Kidney capillary endothelial cell (primary cell): ENCODE results near the gene KLHL40.
A peak's percentile ranks its signal among the peaks of the same experiment; 100 is the strongest.

Experiments used
- DNase-seq: peaks from one replicate; pipeline ENCODE4 v3.0.0-alpha.2; 2018; ENCODE audit warnings: low spot score

The KLHL40 gene

DNA sequence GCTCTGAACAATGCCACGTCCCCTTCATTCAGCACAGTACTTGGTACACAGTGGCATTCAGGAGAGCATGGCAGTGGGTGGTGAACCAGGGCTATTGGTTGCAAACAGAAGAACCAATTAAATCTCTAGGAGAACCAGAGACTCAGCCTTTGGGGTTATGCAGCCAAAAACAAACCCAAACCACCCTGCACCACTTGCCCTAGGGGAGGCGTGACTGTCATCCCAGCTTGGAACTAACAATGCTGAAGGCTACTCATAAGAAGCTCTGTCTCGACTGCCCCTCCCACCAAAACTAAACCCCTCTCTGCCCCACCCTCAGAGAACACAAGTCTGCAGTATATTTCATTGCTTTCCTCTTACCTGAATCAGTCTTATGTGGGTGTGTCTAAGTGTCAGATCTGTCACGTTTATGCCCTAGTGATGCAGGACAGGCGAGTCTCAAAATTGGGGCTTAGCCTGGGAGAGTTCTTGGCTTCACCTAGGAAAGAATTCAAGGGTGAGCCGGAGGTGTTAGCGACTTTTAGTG, 15.2 kb upstream of the KLHL40 start:
- no peak for DNase-seq

- DNase-seq = no peak
Measured at GRCh38 chr3:42670670-42671069, 14.7 kb upstream of the KLHL40 start.

DNA sequence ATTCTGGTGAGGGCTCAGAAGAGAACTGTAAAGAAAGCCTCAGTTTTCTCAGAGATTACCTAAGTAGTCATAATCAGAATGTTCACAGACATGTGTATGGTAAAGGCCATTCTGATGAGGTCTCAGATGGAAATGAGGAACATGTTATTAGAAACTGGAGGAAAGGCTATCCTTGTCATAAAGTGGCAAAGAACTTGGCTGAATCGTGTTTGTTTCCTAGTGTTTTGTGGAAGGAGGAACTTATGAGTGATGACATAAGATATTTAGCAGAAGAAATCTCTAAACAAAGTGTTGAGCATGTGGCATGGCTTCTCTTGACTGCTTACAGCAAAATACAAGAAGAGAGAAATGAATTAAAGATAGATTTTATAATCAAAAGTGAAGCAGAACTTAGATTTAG, 12.8 kb upstream of the KLHL40 start:
- no peak for DNase-seq

DNA sequence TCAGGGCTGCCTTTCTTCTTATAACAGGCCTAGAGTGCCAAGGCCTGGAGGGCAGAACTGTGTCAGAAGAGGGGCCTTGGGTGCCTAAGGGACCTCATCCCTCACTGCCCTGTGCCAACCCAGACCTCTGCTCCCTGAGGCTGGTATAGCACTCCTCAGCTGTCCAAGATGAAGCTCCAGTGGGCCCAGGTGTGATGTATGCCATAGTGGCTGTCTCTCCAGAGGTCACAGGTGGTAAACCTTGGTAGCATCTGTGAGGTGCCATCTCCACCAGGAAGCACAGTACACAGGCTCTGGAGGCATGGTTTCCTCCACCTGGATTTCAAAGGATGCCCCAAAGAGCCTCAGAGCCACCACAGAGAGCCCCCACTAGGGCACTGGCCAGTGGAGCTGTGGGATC, 12.3 kb upstream of the KLHL40 start:
- no peak for DNase-seq

GRCh38 chr3:42674146-42674545, 11.2 kb upstream of the KLHL40 start:
- no peak for DNase-seq

DNA sequence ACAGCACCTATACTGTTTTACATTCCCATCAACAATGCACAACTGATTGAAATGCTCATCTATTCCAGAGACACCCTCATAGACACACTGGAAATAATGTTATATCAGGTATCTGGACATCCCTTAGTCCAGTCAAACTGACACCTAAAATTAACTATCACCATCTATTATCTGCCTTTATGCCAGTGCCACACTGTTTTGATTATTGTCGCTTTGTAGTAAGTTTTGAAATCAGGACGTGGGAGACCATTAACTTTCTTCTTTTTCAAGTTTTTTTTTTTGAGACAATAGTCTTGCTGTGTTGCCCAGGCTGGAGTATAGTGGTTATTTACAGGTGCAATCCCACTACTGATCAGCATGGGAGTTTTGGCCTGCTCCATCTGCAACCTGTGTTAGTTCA, 9.4 kb upstream of the KLHL40 start:
- DNase-seq = no peak

GRCh38 chr3:42678447-42678846, 6.9 kb upstream of the KLHL40 start:
- no peak for DNase-seq

- no peak for DNase-seq
Measured at GRCh38 chr3:42680271-42680670, 5.1 kb upstream of the KLHL40 start.

- DNase-seq = no peak
Measured at GRCh38 chr3:42680806-42681205, 4.5 kb upstream of the KLHL40 start.

DNA sequence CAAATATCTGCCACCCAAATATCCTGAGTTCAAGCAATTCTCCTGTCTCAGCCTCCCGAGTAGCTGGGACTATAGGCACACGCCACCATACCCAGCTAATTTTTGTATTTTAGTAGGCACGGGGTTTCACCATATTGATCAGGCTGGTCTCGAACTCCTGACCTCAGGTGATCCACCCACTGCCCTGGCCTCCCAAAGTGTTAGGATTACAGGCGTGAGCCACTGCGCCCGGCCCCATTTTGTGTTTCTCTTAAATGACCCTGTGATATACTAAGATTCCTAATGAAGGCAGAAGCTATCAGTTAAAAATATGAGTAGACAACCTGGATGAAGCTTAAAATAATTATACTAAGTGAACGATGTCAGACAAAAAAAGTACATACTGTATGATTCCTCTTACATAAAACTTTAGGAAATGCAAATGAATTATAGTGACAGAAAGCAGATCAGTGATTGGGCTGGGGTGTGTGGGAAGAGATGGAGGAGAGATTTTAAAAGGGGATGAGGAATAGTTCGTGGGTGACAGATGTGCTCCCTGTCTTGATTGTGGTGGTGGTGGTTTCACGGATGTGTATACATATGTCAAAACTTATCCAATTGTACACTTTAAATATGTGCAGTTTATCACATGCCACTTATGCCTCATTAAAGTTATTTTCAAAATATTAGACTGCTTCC, 3.8 kb upstream of the KLHL40 start:
- no peak for DNase-seq

GRCh38 chr3:42682301-42683070, 2.9 kb upstream of the KLHL40 start:
- no peak for DNase-seq

DNA sequence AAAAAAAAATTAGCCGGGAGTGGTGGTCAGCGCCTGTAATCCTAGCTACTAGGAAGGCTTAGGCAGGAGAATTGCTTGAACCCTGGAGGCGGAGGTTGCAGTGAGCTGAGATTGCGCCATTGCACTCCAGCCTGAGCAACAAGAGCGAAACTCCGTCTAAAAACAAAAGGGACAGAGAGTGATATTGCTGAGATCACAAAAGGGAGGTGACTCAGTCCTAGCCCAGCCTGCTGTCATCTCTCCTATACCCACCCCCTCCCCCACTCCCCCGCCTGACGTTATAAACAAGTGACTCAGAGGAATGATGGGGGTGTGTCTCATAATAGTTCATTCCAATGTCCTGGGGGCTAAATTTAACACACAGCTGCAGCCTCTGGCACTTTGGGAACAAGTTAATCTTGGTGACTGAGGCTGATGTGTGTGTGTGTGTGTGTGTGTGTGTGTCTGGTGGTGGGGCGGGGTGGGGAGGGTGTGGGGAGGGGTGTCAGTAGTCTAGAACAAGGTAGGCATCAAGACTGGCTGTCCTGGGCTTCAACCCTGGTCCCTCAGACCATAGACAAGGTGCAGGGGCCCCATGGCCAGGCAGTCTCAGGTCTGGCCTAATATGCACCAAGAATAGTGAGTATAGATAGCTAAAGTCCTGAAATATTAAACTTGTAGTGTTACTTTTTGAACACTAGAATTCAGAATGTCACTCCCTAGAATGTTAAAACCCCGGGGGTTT, 1.3 kb upstream of the KLHL40 start:
- DNase-seq = peak; percentile 86

- no peak for DNase-seq
Measured at GRCh38 chr3:42684632-42685362, 540 bp upstream of the KLHL40 start.

- no peak for DNase-seq
Measured at GRCh38 chr3:42685891-42686820, 819 bp downstream of the KLHL40 start.

DNA sequence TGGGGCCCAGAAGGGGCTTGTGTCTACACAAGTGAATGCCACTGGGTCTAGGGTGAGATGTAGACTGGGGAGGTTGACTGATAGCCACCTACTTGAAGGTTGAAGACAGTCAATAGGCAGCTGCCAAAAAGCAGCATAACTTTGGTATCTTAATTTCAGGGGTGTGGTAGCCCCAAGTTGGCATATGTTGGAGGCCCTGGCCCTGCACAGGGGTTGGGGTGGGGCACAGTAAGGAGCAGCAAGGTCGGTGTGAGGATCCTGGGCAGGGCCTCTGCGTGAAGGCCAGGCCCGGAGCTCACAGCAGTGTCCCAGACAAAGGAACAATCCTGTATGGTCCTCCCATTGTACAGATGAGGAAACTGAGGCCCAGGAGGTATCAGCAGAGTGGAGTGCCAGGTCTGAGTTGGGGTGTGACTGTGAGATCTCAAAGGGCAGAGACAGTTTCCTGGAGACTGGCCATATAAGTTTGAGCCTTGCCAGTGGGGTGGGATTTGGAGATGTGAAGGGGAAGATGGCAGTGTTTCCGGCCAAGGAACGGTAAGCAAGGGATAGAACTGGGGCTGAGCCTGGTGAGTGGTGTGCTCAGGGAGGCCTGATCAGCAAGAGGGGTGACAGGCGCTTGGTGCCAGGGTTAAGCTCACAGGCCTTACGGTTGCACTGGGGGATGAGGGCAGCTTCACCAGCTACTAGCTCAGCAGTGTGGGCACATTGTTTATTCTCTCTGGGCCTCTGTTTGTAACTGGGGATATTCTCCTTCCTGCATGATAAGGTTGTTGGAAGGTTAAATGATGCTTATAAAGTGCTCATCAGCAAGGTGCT, 1.7 kb downstream of the KLHL40 start:
- DNase-seq = no peak

GRCh38 chr3:42688016-42688415, 2.7 kb downstream of the KLHL40 start:
- no peak for DNase-seq

GRCh38 chr3:42688487-42689420, 3.4 kb downstream of the KLHL40 start:
- DNase-seq = no peak

- DNase-seq = no peak
Measured at GRCh38 chr3:42689421-42690014, 4.2 kb downstream of the KLHL40 start.

- no peak for DNase-seq
Measured at GRCh38 chr3:42690191-42690590, 4.9 kb downstream of the KLHL40 start.
